ENCODE data around the gene DNAH2. TPM values are rescaled to one million over a fixed set of nuclear protein-coding genes. Genes with fewer than 3 reads are reported as not detected.
A peak's percentile ranks its signal among the peaks of the same experiment; 100 is the strongest.

DNAH2 gene
- total and polyA plus RNA-seq, 2 of the 4 experiments (the other 2 are of a cell fraction): under 0.01 to 0.02 TPM

GRCh38 chr17:7782240-7782639 lies 64.7 kb downstream of the DNAH2 start:
- no peaks in the 10 kb centered on the region for H3K79me1 ChIP-seq (ENCODE audit: low read depth in 1 of 2, low read length in 2 of 2)
- no peaks in the 10 kb centered on the region for H4K20me1 ChIP-seq (ENCODE audit: insufficient read depth, low read length)
- H4K91ac ChIP-seq (ENCODE audit: insufficient read depth, low read depth, low read length): no peak overlapping the region; the same call in 1 of the 2 replicates
- 82% methylated on average over 2 of the region's 2 CpGs; no CpG with 5 or more reads in 1 of the 2 experiments for WGBS, 2 experiments (ENCODE audit: extremely low coverage in 2 of 2, insufficient read length in 1 of 2)
- ChIA-PET POLR2A (ENCODE audit: unreplicated experiment) (no interaction called here), CTCF (interaction anchor here (1.8 to 4.2 kb wide), 2 partner anchors 34 to 38 kb away, joined by 7 to 34 read pairs; no protein-coding TSS in a partner anchor)
- no peaks in the 10 kb centered on the region for H3K9me1 ChIP-seq (ENCODE audit: insufficient read depth, low read length)
- in situ Hi-C loops (cut with MboI; ENCODE audit: low sequenced_read_pairs): loop anchor here (5.0 kb wide), 1 partner anchor 40 kb away; no protein-coding TSS in a partner anchor
- no peak overlapping the region for H3K23ac ChIP-seq (ENCODE audit: low read depth, low read length)
- no peak overlapping the region for H3K27ac ChIP-seq (ENCODE audit: insufficient read depth, low read length)
- H2BK5ac ChIP-seq (ENCODE audit: low read depth, low read length, poor library complexity, severe bottlenecking): no peak overlapping the region
- 0 out of 2 replicates have a peak overlapping the region, but pooled peaks have one; percentile 1 for H2AK5ac ChIP-seq (ENCODE audit: low read depth, low read length)
- no peak overlapping the region for H3K9ac ChIP-seq (ENCODE audit: low read depth, low read length)
- no peak for TF ChIP-seq POLR2A (IDR thresholded peaks at IDR 0.05; ENCODE audit: low read depth, low read length)
- TF ChIP-seq RAD21 (IDR thresholded peaks at IDR 0.05; ENCODE audit: low read length): peak; percentile 66
- peak; percentile 74 for TF ChIP-seq SMC3 (IDR thresholded peaks at IDR 0.05; ENCODE audit: low read depth, low read length)
- peak; percentile 64 for TF ChIP-seq CTCF (conservative IDR thresholded peaks at IDR 0.05; ENCODE audit: low read depth, low read length)
- no peak overlapping the region; the same call in 1 of the 2 replicates for H3K4ac ChIP-seq (ENCODE audit: low read depth, low read length)
- intact Hi-C loops (cut with micrococcal nuclease): loop anchor here (1.0 kb wide), 1 partner anchor 39 kb away; no protein-coding TSS in a partner anchor
- H3K18ac ChIP-seq (ENCODE audit: low read depth, low read length): no peak overlapping the region
- DNase-seq (peak; percentile 61), ATAC-seq (ENCODE audit: low read depth) (peak; percentile 56; the same call in 1 of the 2 replicates)
- H2AFZ ChIP-seq (replicated peaks; ENCODE audit: low read length, poor library complexity): no peak overlapping the region
- peak overlapping the region; percentile 71; the same call in 1 of the 3 replicates for H2BK15ac ChIP-seq (ENCODE audit: low read depth, low read length)
- dilution Hi-C loops (cut with HindIII; ENCODE audit: low sequenced_read_pairs, unreplicated experiment): no loop called here
- H4K8ac ChIP-seq (ENCODE audit: low read depth in 2 of 2, low read length in 2 of 2): no peak overlapping the region
- no peak overlapping the region for H3K4me3 ChIP-seq (ENCODE audit: insufficient read depth, low read depth, low read length)
- H3K4me2 ChIP-seq (ENCODE audit: low read depth, low read length): no peak overlapping the region
- no peak overlapping the region for H2AK9ac ChIP-seq (replicated peaks; ENCODE audit: low read depth, low read length, poor library complexity)
- no peaks in the 10 kb centered on the region for H3K9me3 ChIP-seq (ENCODE audit: control insufficient read depth, insufficient read depth, low read length)
- H3K14ac ChIP-seq (replicated peaks; ENCODE audit: low read depth, low read length): 0 out of 2 replicates have a peak overlapping the region, but pooled peaks have one; percentile 1
- no TSS peak for BruUV-seq (replicated peaks)
- no peaks in the 10 kb centered on the region for H3K36me3 ChIP-seq (ENCODE audit: control insufficient read depth, insufficient read depth, low read length)
- H4K5ac ChIP-seq (ENCODE audit: low read depth, low read length): no peak overlapping the region
- peaks cover 2% of the 10 kb centered on the region; the same call in 1 of the 2 replicates for H3K4me1 ChIP-seq (ENCODE audit: control insufficient read depth, insufficient read depth, low read length)
- H3K27me3 ChIP-seq (ENCODE audit: control insufficient read depth, insufficient read depth, low read length): peaks cover 19% of the 10 kb centered on the region
- H2BK20ac ChIP-seq (ENCODE audit: low read depth, low read length): peak overlapping the region; percentile 56; the same call in 1 of the 2 replicates
- H3K56ac ChIP-seq (ENCODE audit: extremely low read depth, insufficient read depth, low read length): no peak overlapping the region
- peak overlapping the region; percentile 20; the same call in 1 of the 2 replicates for H2BK120ac ChIP-seq (ENCODE audit: low read depth, low read length)
